A549 treated with CpdA at 1 μM for 4 hours (cell line): Measurements from ENCODE around the gene TNFRSF1B. TPM values are rescaled to one million over a fixed set of nuclear protein-coding genes. Genes with fewer than 3 reads are reported as not detected.

ENCODE experiments used
- total RNA-seq: library from RNA; stranded (reverse); fragments of 200-300 nt; extraction: Qiagen RNA extraction; gene quantifications from 5 replicates; pipeline ENCODE4 v1.2.3, GENCODE V29; 2022; ENCODE audit warnings: low read depth

Gene TNFRSF1B
- 0.33 to 0.59 TPM (median 0.40 TPM) in 5 replicates for total RNA-seq

GRCh38 chr1:12166834-12167492, at the start of gene TNFRSF1B:
Gene TNFRSF1B (plus strand): TSS chr1:12166991. CDS start chr1:12167092, 101 bp downstream.

GRCh38 chr1:12229835-12230548, 63.2 kb downstream of the TNFRSF1B start, which contains the start of gene VPS13D:
Gene VPS13D (plus strand): TSS chr1:12230030. CDS start chr1:12234267, 4,237 bp downstream.

Other genes starting within 250 kb of the TNFRSF1B start
- 29.2 to 45.8 TPM (median 44.5 TPM) in 5 replicates for gene KIAA2013, start 240.6 kb upstream of the TNFRSF1B start, total RNA-seq
- 74.2 to 89.3 TPM (median 80.6 TPM) in 5 replicates for gene PLOD1, start 232.3 kb upstream of the TNFRSF1B start, total RNA-seq
- 32.0 to 36.0 TPM (median 35.8 TPM) in 5 replicates for gene MFN2, start 186.5 kb upstream of the TNFRSF1B start, total RNA-seq
- gene MIIP, start 147.5 kb upstream of the TNFRSF1B start, total RNA-seq = 10.8 to 17.9 TPM (median 13.6 TPM) in 5 replicates
- 0.07 to 0.10 TPM (median 0.09 TPM) in 4 of 5 replicates, not detected in the other for gene TNFRSF8, start 103.7 kb upstream of the TNFRSF1B start, total RNA-seq
- gene VPS13D, start 63.0 kb downstream of the TNFRSF1B start, total RNA-seq = 6.7 to 9.9 TPM (median 7.0 TPM) in 5 replicates